Heart left ventricle (tissue), 16 donors: ENCODE data around the gene TMPRSS5. TPM values are rescaled to one million over a fixed set of nuclear protein-coding genes. Genes with fewer than 3 reads are reported as not detected.
"Not testable (repeated sequence)": the region's sequence is repeated elsewhere in the genome, so short reads cannot be mapped to it uniquely, and the experiment has no call there.

ENCODE experiments used
- ATAC-seq, 4 donors: fragments of 200-7000 bp; cut with Tn5 transposase; one replicate each; pipeline ENCODE4 v1.9.1; 2020 to 2022; ENCODE audit warnings: moderate library complexity in 4 of 4, mild to moderate bottlenecking in 3 of 4, moderate number of reproducible peaks in 1 of 4
- DNase-seq, 5 donors: peaks; one replicate each; pipeline ENCODE4 v3.0.0-alpha.2; 2020
- H3K27ac ChIP-seq, 12 donors: fragments of 200-600 bp; sonication (generic) in 4 of 12; one replicate each; pipeline versions ENCODE4 v1.5.0 to v1.8.0; 2016 to 2022; ENCODE audit warnings: mild to moderate bottlenecking in 2 of 12
- H3K27me3 ChIP-seq, 9 donors: fragments of 200-600 bp; sonication (generic) in 2 of 9; one replicate each; pipeline versions ENCODE4 v1.5.1 to v1.8.0; 2016 to 2022; ENCODE audit warnings: mild to moderate bottlenecking in 3 of 9
- H3K36me3 ChIP-seq, 9 donors: fragments of 200-600 bp; sonication (generic) in 2 of 9; one replicate each; pipeline versions ENCODE4 v1.5.0 to v1.8.0; 2018 to 2022; ENCODE audit warnings: mild to moderate bottlenecking in 2 of 9
- H3K4me1 ChIP-seq, 12 donors: fragments of 200-600 bp; sonication (generic) in 4 of 12; one replicate each; pipeline versions ENCODE4 v1.5.0 to v1.8.0; 2016 to 2022; ENCODE audit warnings: mild to moderate bottlenecking in 3 of 12
- H3K4me3 ChIP-seq, 12 donors: fragments of 200-600 bp; sonication (generic) in 4 of 12; one replicate each; pipeline versions ENCODE4 v1.5.0 to v1.8.0; 2017 to 2022; ENCODE audit warnings: mild to moderate bottlenecking in 9 of 12, moderate library complexity in 4 of 12
- H3K9me3 ChIP-seq, 12 donors: fragments of 200-600 bp; sonication (generic) in 4 of 12; one replicate each; pipeline versions ENCODE4 v1.5.0 to v1.8.0; 2016 to 2022; ENCODE audit warnings: mild to moderate bottlenecking in 1 of 12
- POLR2A ChIP-seq, 2 donors: fragments of 450-650 bp; IDR thresholded peaks; one replicate each; pipeline ENCODE4 v1.6.1; 2017; ENCODE audit warnings: antibody characterized with exemption in 2 of 2, mild to moderate bottlenecking in 2 of 2, moderate library complexity in 2 of 2
- WGBS, 4 donors: extraction: QIAGEN DNeasy Blood & Tissue Kit in 2 of 4; methylation state at CpG; one replicate each; pipeline versions ENCODE4 v1.1.5 to v1.1.7; 2013 to 2018; 5-methylcytosine and 5-hydroxymethylcytosine counted together
- intact Hi-C, 10 donors: fragments of 100-400 bp; cut with DNase I; formaldehyde crosslinking; loops; one replicate each; pipeline versions ENCODE4 v1.11.1 to v1.14.2; 2022
- polyA plus RNA-seq, 2 donors: library from polyadenylated mRNA; stranded (reverse); fragments of 200-250 nt; gene quantifications; one replicate each; pipeline ENCODE4 v1.2.3, GENCODE V29; 2013
- total RNA-seq, 9 donors: library from RNA; depleted of rRNA in 2 of 9; stranded (reverse); fragments of >200 nt in 2 of 9; fragmentation: NEBNext Ultra II Directional in 3 of 9; extraction: Animal tissue kit (Norgen Biotek cat#: 25700) in 3 of 9; gene quantifications; one replicate each; pipeline versions ENCODE4 v1.1.0 to v1.2.4, GENCODE V29; 2016 to 2023
- TF ChIP-seq, protein P1 (sequence below), 12 donors: fragments of 200-600 bp; sonication (generic) in 4 of 12; IDR thresholded peaks; one replicate each; pipeline versions ENCODE4 v1.5.0 to v1.8.0; 2018 to 2022; ENCODE audit warnings: antibody characterized with exemption in 12 of 12, mild to moderate bottlenecking in 5 of 12
- donor health status: ischemic (EF 13 %, LVEDD 7.1; RV severe dilation, severe dysfunction).
- donor health status: healthy with polysubstance abuse.
- donor health status: DM: no; HTN: yes; CAD: no.
- donor health status: DM: no; HTN: no; CAD: no.
- donor health status: ischemic (EF 25% LVEDD 6.9; RV normal size, moderate dysfunction).
- donor health status: ischemic (EF 25% LVEDD 5.7; RV mildly dilated, moderate dysfunction).
- donor health status: healthy.
- donor health status: DM: yes; HTN: yes; CAD: no.
- donor health status: ischemic (EF 35%, LVEDD 5.7; RV mildly dilated, moderate dysfunction).
- donor health status: nonischemic (EF 11% LVEDD 7.7; RV severe dilation, severe dysfunction).
- donor health status: DM: yes; HTN: yes; CAD: no.
- donor health status: PGD.
- donor health status: ischemic (EF 29% LVEDD 5.4; RV normal size, mild dysfunction).
- donor health status: nonischemic (EF 23%, LVEDD 6.1; RV moderate dilation, normal function).

The TMPRSS5 gene
- total and polyA plus RNA-seq, 11 donors, result 0.15 to 1.2 (median 0.47) TPM; not detected in 1

DNA sequence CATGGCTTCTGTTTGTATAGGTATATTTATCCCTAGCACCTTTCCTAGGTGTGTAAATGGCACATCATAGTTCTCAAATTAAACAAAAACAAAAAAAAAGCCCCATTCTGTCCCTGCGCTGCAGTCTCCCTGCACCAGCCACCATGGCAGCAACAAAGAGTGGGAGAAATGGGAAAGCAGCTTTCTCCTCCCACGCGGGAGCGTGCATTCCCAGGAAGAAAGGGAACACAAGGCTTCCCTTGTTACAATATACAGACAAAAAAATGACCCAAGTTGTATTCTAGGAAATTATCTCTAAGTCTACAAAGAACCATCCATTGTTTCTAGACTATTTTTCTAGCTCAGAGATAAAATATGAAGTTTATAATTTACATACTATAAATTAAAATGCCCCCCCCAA is 16.1 kb upstream of the TMPRSS5 start:
- Histone ChIP-seq H3K4me1 (peaks cover 0 to 5% (median 0%) of the 10 kb centered on the region in 12 donors), H3K36me3 (peaks cover 0 to 8% (median 0%) of the 10 kb centered on the region in 9 donors), H3K27me3 (no peaks in the 10 kb centered on the region), H3K4me3 (no peak overlapping the region), H3K27ac (no peak overlapping the region), H3K9me3 (no peaks in the 10 kb centered on the region)
- 70 to 75% (median 71%) methylated on average over 4 of the region's 4 CpGs for WGBS, 4 donors
- intact Hi-C loops, result loop anchor here in 2 of 10 donors (10.0 kb wide), 1 partner anchor 187 kb away; no protein-coding TSS in a partner anchor
- ATAC-seq, result no peak
- TF ChIP-seq POLR2A (IDR thresholded peaks at IDR 0.05), result no peak
- TF ChIP-seq, protein P1, sequence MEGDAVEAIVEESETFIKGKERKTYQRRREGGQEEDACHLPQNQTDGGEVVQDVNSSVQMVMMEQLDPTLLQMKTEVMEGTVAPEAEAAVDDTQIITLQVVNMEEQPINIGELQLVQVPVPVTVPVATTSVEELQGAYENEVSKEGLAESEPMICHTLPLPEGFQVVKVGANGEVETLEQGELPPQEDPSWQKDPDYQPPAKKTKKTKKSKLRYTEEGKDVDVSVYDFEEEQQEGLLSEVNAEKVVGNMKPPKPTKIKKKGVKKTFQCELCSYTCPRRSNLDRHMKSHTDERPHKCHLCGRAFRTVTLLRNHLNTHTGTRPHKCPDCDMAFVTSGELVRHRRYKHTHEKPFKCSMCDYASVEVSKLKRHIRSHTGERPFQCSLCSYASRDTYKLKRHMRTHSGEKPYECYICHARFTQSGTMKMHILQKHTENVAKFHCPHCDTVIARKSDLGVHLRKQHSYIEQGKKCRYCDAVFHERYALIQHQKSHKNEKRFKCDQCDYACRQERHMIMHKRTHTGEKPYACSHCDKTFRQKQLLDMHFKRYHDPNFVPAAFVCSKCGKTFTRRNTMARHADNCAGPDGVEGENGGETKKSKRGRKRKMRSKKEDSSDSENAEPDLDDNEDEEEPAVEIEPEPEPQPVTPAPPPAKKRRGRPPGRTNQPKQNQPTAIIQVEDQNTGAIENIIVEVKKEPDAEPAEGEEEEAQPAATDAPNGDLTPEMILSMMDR (IDR thresholded peaks at IDR 0.05), result no peak
- no peak for DNase-seq

DNA sequence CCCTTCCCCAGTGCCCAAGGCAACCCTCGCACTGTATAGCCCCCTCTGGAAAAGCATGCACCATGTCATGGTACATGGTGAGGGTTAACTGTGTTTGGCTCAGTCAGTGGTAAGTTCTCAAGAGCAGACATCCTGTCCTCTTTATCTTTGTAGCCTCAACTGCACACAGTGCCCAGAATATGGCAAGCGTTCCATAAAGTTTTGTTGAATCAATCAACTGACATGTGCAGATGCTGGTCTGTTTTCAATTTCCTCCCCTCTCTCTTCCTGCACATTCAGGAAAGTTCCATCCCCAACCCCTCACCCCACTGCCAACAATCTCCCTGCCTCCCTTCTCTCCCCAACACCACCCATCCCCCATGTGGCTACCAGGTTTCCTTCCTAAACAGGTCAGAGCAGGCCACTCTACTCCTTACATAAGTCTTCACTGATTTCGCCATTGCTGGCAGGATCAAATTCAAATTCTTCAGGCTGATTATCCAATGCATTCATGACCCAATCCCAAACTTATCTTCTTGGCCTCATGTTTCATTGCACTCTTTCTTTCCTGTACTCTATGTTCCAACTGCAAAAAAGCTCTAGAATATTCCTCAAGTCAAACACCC is 15.5 kb upstream of the TMPRSS5 start:
- Histone ChIP-seq H3K4me1 (peaks cover 0 to 5% (median 0%) of the 10 kb centered on the region in 12 donors), H3K27ac (no peak overlapping the region), H3K9me3 (peaks cover 0 to 5% (median 0%) of the 10 kb centered on the region in 12 donors), H3K36me3 (peaks cover 0 to 8% (median 0%) of the 10 kb centered on the region in 9 donors), H3K27me3 (no peaks in the 10 kb centered on the region), H3K4me3 (no peak overlapping the region)
- no peak for DNase-seq
- TF ChIP-seq, protein P1 (IDR thresholded peaks at IDR 0.05), result no peak
- TF ChIP-seq POLR2A (IDR thresholded peaks at IDR 0.05), result no peak
- intact Hi-C loops, result loop anchor here in 2 of 10 donors (10.0 kb wide), 1 partner anchor 187 kb away; no protein-coding TSS in a partner anchor
- WGBS, 4 donors, result 76 to 90% (median 86%) methylated on average over 3 of the region's 3 CpGs
- ATAC-seq, result peak in 2 of 4 donors; percentile 32 to 38

DNA sequence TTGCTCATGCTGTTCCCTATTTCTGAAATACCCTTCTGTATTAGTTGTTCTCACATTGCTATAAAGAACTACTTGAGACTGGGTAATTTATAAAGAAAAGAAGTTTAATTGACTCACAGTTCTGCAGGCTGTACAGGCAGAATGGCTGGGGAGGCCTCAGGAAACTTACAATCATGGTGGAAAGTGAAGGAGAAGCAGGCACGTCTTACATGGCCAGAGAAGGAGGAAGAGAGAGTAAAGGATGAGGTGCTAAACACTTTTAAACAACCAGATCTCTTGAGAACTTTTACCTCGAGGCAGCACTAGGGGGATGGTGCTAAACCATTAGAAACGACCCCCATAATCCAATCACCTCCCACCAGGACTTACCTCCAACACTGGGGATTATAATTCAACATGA is 14.4 kb upstream of the TMPRSS5 start:
- WGBS, 4 donors, result 63 to 83% (median 78%) methylated on average over 3 of the region's 3 CpGs
- not testable (repeated sequence) for H3K4me3 ChIP-seq, H3K27me3 ChIP-seq, H3K27ac ChIP-seq, ATAC-seq, DNase-seq, H3K4me1 ChIP-seq, H3K9me3 ChIP-seq
- H3K36me3 ChIP-seq, result peaks cover 0 to 11% (median 0%) of the 10 kb centered on the region in 9 donors
- intact Hi-C loops, result loop anchor here in 2 of 10 donors (10.0 kb wide), 1 partner anchor 186 kb away; no protein-coding TSS in a partner anchor

DNA sequence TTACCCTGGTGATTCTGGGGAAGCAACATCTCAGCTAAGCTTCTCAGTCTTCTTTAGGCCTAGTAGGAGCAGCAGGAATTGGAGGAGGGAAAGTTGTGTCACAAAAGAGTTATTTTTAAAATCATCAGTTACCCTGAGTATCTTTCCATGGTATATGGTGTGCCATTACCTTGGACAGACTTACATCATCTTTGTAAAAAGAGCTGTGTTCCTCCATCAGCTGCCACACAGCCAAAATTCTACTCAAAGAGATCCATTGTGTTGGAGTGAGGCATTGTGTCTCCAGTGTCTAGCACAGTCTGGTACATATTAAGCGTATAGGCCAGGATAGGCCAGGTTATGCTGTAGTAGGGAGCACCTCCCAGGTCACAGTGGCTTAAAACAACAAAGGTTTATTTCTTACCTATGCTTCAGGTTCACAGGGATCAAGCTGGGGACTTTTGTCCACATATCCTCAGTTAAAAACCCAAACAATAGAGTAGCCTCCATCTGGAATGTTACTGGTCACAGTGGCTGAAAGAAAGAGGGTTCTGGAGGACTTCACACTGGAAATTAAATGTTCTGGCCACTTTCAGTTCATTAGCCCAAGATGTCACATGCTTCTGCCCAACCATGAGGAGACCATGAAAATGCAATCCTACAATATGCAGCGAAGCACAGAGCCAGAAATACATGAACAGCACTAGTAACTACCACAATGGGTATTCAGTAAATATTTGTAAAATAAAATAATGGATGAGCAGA is 9.9 kb upstream of the TMPRSS5 start:
- intact Hi-C loops, result no loop called here
- DNase-seq, result no peak
- WGBS, 4 donors, result 95 to 98% (median 96%) methylated on average over 2 of the region's 2 CpGs
- Histone ChIP-seq H3K36me3 (peaks cover 0 to 16% (median 0%) of the 10 kb centered on the region in 9 donors), H3K4me1 (no peaks in the 10 kb centered on the region), H3K9me3 (peaks cover 0 to 15% (median 0%) of the 10 kb centered on the region in 12 donors), H3K27me3 (no peaks in the 10 kb centered on the region), H3K4me3 (no peak overlapping the region), H3K27ac (no peak overlapping the region)
- TF ChIP-seq, protein P1 (IDR thresholded peaks at IDR 0.05), result no peak
- TF ChIP-seq POLR2A (IDR thresholded peaks at IDR 0.05), result no peak
- ATAC-seq, result peak in 1 of 4 donors; percentile 71
